Suppressor macrophage (primary cell): Measurements from ENCODE around the gene PLXNA2.

Experiments
- DNase-seq, 4 experiments: peaks; one replicate each; pipeline ENCODE4 v3.0.0-alpha.2; 2020 to 2022

PLXNA2 gene

GRCh38 chr1:208222376-208223126 is 21.6 kb downstream of the PLXNA2 start:
- no peak for DNase-seq

DNA sequence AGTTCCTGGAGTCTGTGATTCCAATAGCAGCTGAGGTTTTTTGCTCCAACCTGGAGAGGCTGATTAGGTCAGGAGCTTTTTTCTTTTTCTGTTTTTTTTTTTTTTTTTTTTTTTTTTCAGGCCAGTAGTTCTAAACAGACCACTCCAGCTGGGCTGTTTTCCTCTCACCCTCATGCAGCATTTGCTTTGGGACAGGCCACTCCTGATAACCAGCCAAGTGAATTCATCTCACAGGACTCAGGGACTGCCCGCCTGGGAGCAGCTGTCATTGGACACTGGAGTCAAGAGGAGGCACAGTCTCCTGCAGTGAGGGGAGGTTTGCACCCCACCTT is 22.9 kb downstream of the PLXNA2 start:
- no peak for DNase-seq

GRCh38 chr1:208219659-208220282 is 24.4 kb downstream of the PLXNA2 start:
- peak; percentile 52 to 82 (median 74) for DNase-seq

GRCh38 chr1:208219098-208219658 is 25.0 kb downstream of the PLXNA2 start:
- no peak for DNase-seq

GRCh38 chr1:208218237-208219097 is 25.7 kb downstream of the PLXNA2 start:
- no peak for DNase-seq

DNA sequence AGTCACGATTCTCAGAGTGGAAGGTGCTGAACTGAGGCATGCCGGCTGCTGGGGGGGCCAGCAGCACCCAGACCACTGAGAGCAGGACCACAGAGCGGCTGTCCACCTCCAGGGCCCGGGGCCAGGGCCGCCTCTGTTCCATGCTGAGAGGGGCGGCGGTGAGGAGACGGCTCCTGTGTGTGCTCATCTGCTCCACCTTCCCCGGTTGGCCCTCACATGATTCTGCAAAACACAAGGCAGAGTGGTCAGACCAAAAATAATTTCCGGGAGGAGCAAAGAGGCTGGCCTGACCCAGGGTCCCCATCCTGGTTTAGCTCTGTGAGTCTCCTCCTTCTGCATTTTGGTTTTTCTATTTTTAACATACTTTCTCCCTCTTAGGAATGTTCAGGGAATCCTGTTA is 26.4 kb downstream of the PLXNA2 start:
- no peak for DNase-seq

- no peak for DNase-seq
Measured at GRCh38 chr1:208216806-208217205, 27.4 kb downstream of the PLXNA2 start.

GRCh38 chr1:208216062-208216461 is 28.1 kb downstream of the PLXNA2 start:
- no peak for DNase-seq

DNA sequence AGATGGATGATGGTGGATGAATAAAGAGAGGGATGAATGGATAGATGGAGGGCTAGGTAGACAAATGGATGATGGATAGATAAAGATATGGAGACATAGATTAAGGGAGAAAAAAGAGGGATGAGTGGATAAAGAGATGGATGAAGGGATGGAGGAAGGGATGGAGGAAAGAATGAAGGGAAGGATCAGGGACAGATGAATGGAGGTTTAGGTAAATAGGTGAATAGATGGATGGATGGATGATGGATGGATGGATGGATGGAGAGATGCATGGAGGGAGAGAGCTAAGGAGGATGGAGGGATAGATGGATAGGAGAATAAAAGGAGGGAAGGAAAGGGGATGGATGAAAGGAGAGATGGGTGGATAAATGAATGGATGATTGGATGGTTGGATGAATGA is 28.8 kb downstream of the PLXNA2 start:
- DNase-seq: no peak

- peak; percentile 68 to 87 (median 84) for DNase-seq
Measured at GRCh38 chr1:208213786-208214185, 30.4 kb downstream of the PLXNA2 start.

DNA sequence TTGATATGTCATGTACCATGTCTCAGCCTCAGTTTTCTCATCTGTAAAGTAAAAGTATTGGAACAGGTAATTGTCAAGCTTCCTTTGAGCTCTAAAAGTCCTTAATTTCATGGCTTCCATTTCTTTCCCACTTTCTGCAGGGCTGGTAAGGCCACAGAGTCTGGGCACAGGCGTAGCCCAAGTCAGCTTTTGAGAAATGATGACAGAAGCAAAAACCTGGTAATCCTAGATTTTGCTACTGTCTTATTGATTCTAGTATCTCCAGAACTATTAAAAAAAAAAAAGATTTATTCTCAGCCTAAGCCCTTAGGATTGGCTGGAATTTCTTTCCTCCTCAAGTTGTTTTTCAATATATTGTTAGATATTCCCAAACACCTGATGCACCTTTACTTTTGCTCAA is 31.3 kb downstream of the PLXNA2 start:
- no peak for DNase-seq

GRCh38 chr1:208211921-208212843 is 32.0 kb downstream of the PLXNA2 start:
- DNase-seq: peak; percentile 60 to 80 (median 76)

DNA sequence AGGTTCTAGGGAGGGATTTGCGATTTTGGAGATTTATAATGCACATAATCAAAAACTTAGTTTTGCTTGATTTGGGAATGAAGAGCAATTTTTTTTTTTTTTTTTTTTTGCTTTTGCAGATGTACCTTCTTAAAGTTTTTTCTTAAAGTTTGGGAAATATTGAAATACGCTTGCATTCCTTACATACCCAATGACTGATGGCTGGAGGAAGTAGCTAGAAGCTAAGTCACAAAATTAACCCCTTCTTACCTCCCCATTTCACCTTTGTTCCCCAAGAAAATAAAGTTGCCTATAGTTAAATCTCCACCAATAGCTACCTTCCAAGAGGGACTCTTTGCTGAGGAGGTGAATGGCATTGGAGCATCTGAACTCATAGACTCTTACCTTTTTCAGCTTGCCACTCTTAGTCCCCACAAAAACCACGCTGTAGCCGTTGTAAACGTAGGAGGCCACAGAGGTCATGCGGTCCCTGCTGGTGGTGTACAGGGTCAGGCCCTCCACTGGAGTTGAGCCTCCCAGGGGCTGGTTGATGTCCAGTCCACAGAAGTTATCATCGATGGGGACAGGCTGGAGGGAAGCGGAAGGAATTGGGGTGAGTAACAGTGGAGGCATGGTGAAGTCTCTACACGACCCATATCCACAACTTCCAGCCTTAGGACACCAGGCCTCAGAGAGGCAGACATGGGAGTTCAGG is 34.1 kb downstream of the PLXNA2 start:
- no peak for DNase-seq

GRCh38 chr1:208209286-208209685 is 34.9 kb downstream of the PLXNA2 start:
- no peak for DNase-seq

- no peak for DNase-seq
Measured at GRCh38 chr1:208208132-208208487, 36.1 kb downstream of the PLXNA2 start.

DNA sequence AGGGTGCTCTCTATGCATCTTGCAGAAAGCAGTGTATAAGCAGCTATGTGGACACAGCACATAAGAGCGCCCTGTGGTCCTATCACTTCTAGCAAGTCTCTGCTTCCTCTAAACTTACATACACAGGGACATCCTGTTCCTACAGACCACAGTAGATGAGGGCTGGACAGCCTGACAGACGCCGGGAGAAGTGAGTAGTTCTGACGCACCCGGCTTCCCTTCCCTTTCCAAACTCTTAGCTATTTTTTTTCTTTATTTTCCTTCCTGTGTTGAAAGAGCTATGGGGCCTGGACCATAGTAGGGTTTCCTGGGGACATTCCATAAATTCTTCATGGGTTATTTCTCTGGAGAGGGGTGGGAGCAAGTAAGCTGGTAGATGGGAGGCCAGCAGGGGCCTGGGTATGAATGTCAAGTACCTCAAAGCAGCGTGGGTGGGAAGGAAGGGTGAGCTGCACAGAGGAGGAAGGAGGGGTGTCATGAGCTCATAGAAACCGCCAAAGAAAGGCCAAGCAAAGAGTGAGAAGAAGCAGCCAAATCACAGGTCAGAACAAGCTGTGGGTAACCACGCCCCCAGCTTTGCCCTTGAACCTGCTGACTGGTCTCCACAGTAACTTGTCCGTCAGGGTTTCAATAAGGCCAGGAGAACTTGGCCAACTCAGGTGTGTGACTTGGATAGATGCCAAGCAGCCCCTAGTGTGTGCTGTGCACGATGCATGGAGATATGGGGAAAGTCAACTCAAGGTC is 36.6 kb downstream of the PLXNA2 start:
- DNase-seq: peak; percentile 75 to 90 (median 86)

GRCh38 chr1:208206092-208206698 is 38.0 kb downstream of the PLXNA2 start:
- no peak for DNase-seq

GRCh38 chr1:208205216-208206013 is 38.8 kb downstream of the PLXNA2 start:
- DNase-seq: no peak

GRCh38 chr1:208204779-208205178 is 39.4 kb downstream of the PLXNA2 start:
- DNase-seq: no peak
